HG03439 (cell line): ENCODE measurements around the gene USP31.

Experiments used
- ATAC-seq: cut with Tn5 transposase; IDR thresholded peaks from one replicate; pipeline ENCODE4 v1.9.1; 2021; ENCODE audit warnings: mild to moderate bottlenecking, moderate library complexity; ENCODE audit not compliant: unreplicated experiment

The USP31 gene

GRCh38 chr16:23149267-23149992, at the start of gene USP31:
USP31 (minus strand) TSS chr16:23149452; CDS start chr16:23149270, 182 bp downstream.
- peak; percentile 95 for ATAC-seq

GRCh38 chr16:23196539-23196938, 47.3 kb upstream of the USP31 start:
- no peak for ATAC-seq

- ATAC-seq, result no peak
Observed at GRCh38 chr16:23195366-23195978, 46.2 kb upstream of the USP31 start.

- no peak for ATAC-seq
Observed at GRCh38 chr16:23194497-23195221, 45.4 kb upstream of the USP31 start.

- ATAC-seq, result no peak
Observed at GRCh38 chr16:23188911-23189310, 39.7 kb upstream of the USP31 start.

GRCh38 chr16:23187341-23187740, 38.1 kb upstream of the USP31 start:
- ATAC-seq, result no peak

- no peak for ATAC-seq
Observed at GRCh38 chr16:23186171-23186570, 36.9 kb upstream of the USP31 start.

- no peak for ATAC-seq
Observed at GRCh38 chr16:23185656-23186055, 36.4 kb upstream of the USP31 start.

GRCh38 chr16:23183543-23183862, 34.3 kb upstream of the USP31 start:
- ATAC-seq, result no peak

- peak; percentile 32 for ATAC-seq
Observed at GRCh38 chr16:23182679-23183542, 33.7 kb upstream of the USP31 start, which contains the start of gene SCNN1G. SCNN1G (plus strand) TSS chr16:23182745; CDS start chr16:23186272, 3,527 bp downstream.

- ATAC-seq, result peak; percentile 94
Observed at GRCh38 chr16:23182206-23182678, 33.0 kb upstream of the USP31 start.

GRCh38 chr16:23181506-23181905, 32.3 kb upstream of the USP31 start:
- no peak for ATAC-seq

- ATAC-seq, result no peak
Observed at GRCh38 chr16:23175651-23176050, 26.4 kb upstream of the USP31 start.

GRCh38 chr16:23174622-23175021, 25.4 kb upstream of the USP31 start:
- ATAC-seq, result no peak

- no peak for ATAC-seq
Observed at GRCh38 chr16:23172994-23173393, 23.7 kb upstream of the USP31 start.

- no peak for ATAC-seq
Observed at GRCh38 chr16:23172583-23172982, 23.3 kb upstream of the USP31 start.

GRCh38 chr16:23164736-23165135, 15.5 kb upstream of the USP31 start:
- ATAC-seq, result no peak

- no peak for ATAC-seq
Observed at GRCh38 chr16:23163921-23164320, 14.7 kb upstream of the USP31 start.

- ATAC-seq, result no peak
Observed at GRCh38 chr16:23160574-23160973, 11.3 kb upstream of the USP31 start.

GRCh38 chr16:23160082-23160481, 10.8 kb upstream of the USP31 start:
- ATAC-seq, result no peak

- no peak for ATAC-seq
Observed at GRCh38 chr16:23158114-23158513, 8.9 kb upstream of the USP31 start.
